K562 (cell line): Measurements from ENCODE around the gene MAGI2. TPM values are rescaled to one million over a fixed set of nuclear protein-coding genes. Genes with fewer than 3 reads are reported as not detected.

Experiments
- ATAC-seq: fragments of 200-7000 bp; cut with Tn5 transposase; 3 replicates; pipeline ENCODE4 v1.9.1; 2020; ENCODE audit warnings: moderate library complexity
- BruUV-seq: library from RNA; stranded (reverse); fragments of 400-500 nt; replicated peaks from 2 replicates; lab custom pipeline; 2021; lab: Mats Ljungman, UMichigan
- CTCF ChIA-PET: fragments of 300-600 bp; formaldehyde crosslinking; extraction: SDS; loops from one replicate; lab custom pipeline; 2021; ENCODE audit warnings: low intra/inter-chr PET ratio; lab: Yijun Ruan, JAX
- POLR2A ChIA-PET: fragments of 300-600, 350-650 bp; sonication (Branson Sonifier 250); formaldehyde crosslinking; extraction: SDS; loops from one replicate; lab custom pipeline; 2021; ENCODE audit warnings: antibody characterized with exemption, inconsistent platforms; lab: Yijun Ruan, JAX
- DNase-seq, 4 experiments: peaks; one replicate each; pipeline versions ENCODE4 v3.0.0 to v3.0.0-alpha.2; 2011 to 2018; ENCODE audit warnings: low spot score in 3 of 4, mixed read lengths in 3 of 4; ENCODE audit errors: extremely low read depth in 1 of 4
- FAIRE-seq: peaks from 2 replicates; lab custom pipeline; 2011; peaks lifted over from hg19 to GRCh38; lab: Jason Lieb, UNC
- H2AFZ ChIP-seq: 2 replicates; pipeline ENCODE4 v1.6.0; 2011; ENCODE audit warnings: low read depth, low read length, control low read depth, inconsistent platforms
- H3K27ac ChIP-seq: fragments of 200-600 bp; 3 replicates; pipeline ENCODE4 v1.8.0; 2011; ENCODE audit warnings: low read depth, mild to moderate bottlenecking, control low read depth, inconsistent platforms, low read length, moderate library complexity, mixed read lengths; ENCODE audit errors: extremely low read depth
- H3K27me3 ChIP-seq, 2 experiments: fragments of 300-600 bp in 1 of 2; 2 replicates in 1 of 2; 3 replicates in 1 of 2; pipeline versions ENCODE4 v1.6.0 to v1.8.0; 2011; ENCODE audit warnings: inconsistent platforms in 2 of 2, low read length in 2 of 2, mild to moderate bottlenecking in 1 of 2, mixed read lengths in 1 of 2, moderate library complexity in 1 of 2; ENCODE audit not compliant: control insufficient read depth in 2 of 2, insufficient read depth in 2 of 2
- H3K36me3 ChIP-seq: fragments of 300-600 bp; 3 replicates; pipeline ENCODE4 v1.8.0; 2011; ENCODE audit warnings: mild to moderate bottlenecking, low read length, inconsistent platforms; ENCODE audit not compliant: control insufficient read depth, insufficient read depth
- H3K4me1 ChIP-seq, 2 experiments: fragments of 200-600 bp in 1 of 2; replicated peaks in 1 of 2; 2 replicates in 1 of 2; 3 replicates in 1 of 2; pipeline versions ENCODE4 v1.5.1 to v1.8.0; 2011; ENCODE audit warnings: inconsistent platforms in 2 of 2, low read length in 2 of 2, mild to moderate bottlenecking in 1 of 2, mixed read lengths in 1 of 2, moderate library complexity in 1 of 2; ENCODE audit not compliant: control insufficient read depth in 2 of 2, insufficient read depth in 2 of 2
- H3K4me2 ChIP-seq: 2 replicates; pipeline ENCODE4 v1.6.1; 2011; ENCODE audit warnings: low read length, control low read depth, inconsistent platforms, mixed read lengths; ENCODE audit not compliant: insufficient read depth
- H3K4me3 ChIP-seq: fragments of 200-600 bp; sonication (generic), shearing (Covaris generic); 2 replicates; pipeline ENCODE4 v1.5.1; 2016; ENCODE audit warnings: control low read depth, inconsistent platforms
- H3K79me2 ChIP-seq: fragments of 200-600 bp; 3 replicates; pipeline ENCODE4 v1.8.0; 2011; ENCODE audit warnings: low read length, inconsistent platforms; ENCODE audit not compliant: control insufficient read depth, insufficient read depth
- H3K9ac ChIP-seq, 2 experiments: 2 replicates each; pipeline versions ENCODE4 v1.6.0 to v1.6.1; 2011; ENCODE audit warnings: low read depth in 2 of 2, low read length in 2 of 2, control low read depth in 1 of 2, inconsistent platforms in 1 of 2, mild to moderate bottlenecking in 1 of 2, mixed read lengths in 1 of 2; ENCODE audit not compliant: insufficient read depth in 1 of 2
- H3K9me1 ChIP-seq: one replicate; pipeline ENCODE4 v1.6.0; 2011; ENCODE audit warnings: inconsistent platforms, mild to moderate bottlenecking, low read length, moderate library complexity; ENCODE audit not compliant: control insufficient read depth, insufficient read depth
- H3K9me3 ChIP-seq: replicated peaks from 2 replicates; pipeline ENCODE4 v1.5.1; 2011; ENCODE audit warnings: low read depth, low read length, inconsistent platforms; ENCODE audit not compliant: control insufficient read depth, insufficient read depth
- H4K20me1 ChIP-seq: replicated peaks from 2 replicates; pipeline ENCODE4 v1.6.1; 2011; ENCODE audit warnings: low read length, inconsistent platforms, mixed read lengths; ENCODE audit not compliant: control insufficient read depth, insufficient read depth
- BCOR ChIP-seq: fragments of 450-650 bp; IDR thresholded peaks from 2 replicates; pipeline ENCODE4 v1.6.1; 2016
- C11orf30 ChIP-seq: fragments of 450-650 bp; IDR thresholded peaks from 2 replicates; pipeline ENCODE4 v1.6.1; 2016; ENCODE audit warnings: low read depth, mild to moderate bottlenecking
- CBX5 ChIP-seq: IDR thresholded peaks from 2 replicates; pipeline ENCODE4 v1.6.1; 2014; ENCODE audit warnings: low read depth, borderline replicate concordance
- CC2D1A ChIP-seq: fragments of 450-650 bp; IDR thresholded peaks from 2 replicates; pipeline ENCODE4 v1.6.1; 2017; ENCODE audit warnings: mild to moderate bottlenecking
- HDGF ChIP-seq: fragments of 450-650 bp; IDR thresholded peaks from 2 replicates; pipeline ENCODE4 v1.6.1; 2016
- L3MBTL2 ChIP-seq: fragments of 450-650 bp; IDR thresholded peaks from 2 replicates; pipeline ENCODE4 v1.6.1; 2016; ENCODE audit warnings: mild to moderate bottlenecking, moderate library complexity
- MAFF ChIP-seq: IDR thresholded peaks from 2 replicates; pipeline ENCODE4 v1.6.1; 2012; ENCODE audit warnings: low read length, improper control_type of control experiment
- MAFG ChIP-seq: fragments of 450-650 bp; conservative IDR thresholded peaks from 2 replicates; pipeline ENCODE4 v1.6.1; 2016; ENCODE audit warnings: missing genetic modification characterization, missing compliant biosample characterization
- MAFK ChIP-seq: IDR thresholded peaks from 2 replicates; pipeline ENCODE4 v1.6.1; 2011; ENCODE audit warnings: low read length, improper control_type of control experiment
- NR3C1 ChIP-seq: sonication (generic); formaldehyde crosslinking; IDR thresholded peaks from 2 replicates; pipeline ENCODE4 v1.8.1; 2022; ENCODE audit warnings: missing genetic modification reagents
- TFAM ChIP-seq: fragments of 250-450 bp; sonication (Bioruptor Pico); conservative IDR thresholded peaks from 2 replicates; pipeline ENCODE4 v1.5.0; 2021; ENCODE audit warnings: mild to moderate bottlenecking, moderate library complexity
- THAP12 ChIP-seq: fragments of 250-450 bp; sonication (Bioruptor Pico); IDR thresholded peaks from 2 replicates; pipeline ENCODE4 v1.9.0; 2021; ENCODE audit warnings: mild to moderate bottlenecking, inconsistent platforms
- ZBTB2 ChIP-seq: fragments of 450-650 bp; IDR thresholded peaks from 2 replicates; pipeline ENCODE4 v1.6.1; 2016; ENCODE audit warnings: antibody characterized with exemption
- ZHX1 ChIP-seq: fragments of 150-350 bp; conservative IDR thresholded peaks from 2 replicates; pipeline ENCODE4 v1.6.1; 2014; ENCODE audit warnings: low read length
- ZNF316 ChIP-seq: fragments of 450-650 bp; IDR thresholded peaks from 2 replicates; pipeline ENCODE4 v1.6.1; 2016
- WGBS: fragments of 100-300 bp; shearing (Covaris generic); methylation state at CpG from one replicate; pipeline ENCODE4 v1.1.6; 2016; ENCODE audit warnings: low coverage, mixed read lengths; ENCODE audit not compliant: insufficient coverage; ENCODE audit errors: missing lambda C conversion rate; 5-methylcytosine and 5-hydroxymethylcytosine counted together
- in situ Hi-C: fragments of 300-500 bp; cut with MboI; formaldehyde crosslinking; loops from 4 replicates; pipeline ENCODE4 v1.15.0; 2018; ENCODE audit warnings: inconsistent platforms, mixed read lengths
- intact Hi-C: fragments of 100-400 bp; cut with micrococcal nuclease; formaldehyde crosslinking; loops from 2 replicates; pipeline ENCODE4 v1.14.2; 2022
- polyA plus RNA-seq, 8 experiments: library from polyadenylated mRNA; depleted of rRNA in 4 of 8; stranded (reverse) in 5 of 8; unstranded in 3 of 8; fragments of >200 nt; fragmentation: Nextera tagmentation in 2 of 8; fragmentation: Illumina TruSeq in 1 of 8; extraction: Ambion mirVana in 2 of 8; extraction: Trizol in 1 of 8; gene quantifications; 2 replicates each; pipeline versions ENCODE4 v1.2.1 to v1.2.3, GENCODE V29; 2011 to 2014; ENCODE audit warnings: inconsistent platforms in 1 of 8, missing spikeins in 1 of 8
- total RNA-seq, 7 experiments: library from RNA; depleted of rRNA in 6 of 7; stranded (reverse); fragments of >200 nt in 6 of 7; fragmentation: Illumina TruSeq in 2 of 7; extraction: Trizol in 2 of 7; gene quantifications; 2 replicates each; pipeline versions ENCODE4 v1.2.1 to v1.2.3, GENCODE V29; 2011 to 2021; ENCODE audit warnings: low replicate concordance in 1 of 7

Gene MAGI2
- total and polyA plus RNA-seq, 9 of the 15 experiments (the other 6 are each of a cell fraction or from before 2014, with no cell fraction given) = 0.27 to 1.4 (median 0.70) TPM

GRCh38 chr7:78777829-78778228, 675.6 kb downstream of the MAGI2 start (continued):
- TF ChIP-seq THAP12 (CRISPR knock-in tag) (no peak), ZBTB2 (no peak), CC2D1A (no peak)

GRCh38 chr7:78770422-78771410, 682.8 kb downstream of the MAGI2 start:
- Histone ChIP-seq H3K79me2 (no peaks in the 10 kb centered on the region), H3K9me3 (no peaks in the 10 kb centered on the region; the same call in 1 of the 2 replicates), H3K4me3 (no peak overlapping the region), H3K9ac (no peak overlapping the region), H3K27ac (no peak overlapping the region), H4K20me1 (no peaks in the 10 kb centered on the region), H3K9me1 (no peaks in the 10 kb centered on the region), H3K27me3 (no peaks in the 10 kb centered on the region), H2AFZ (no peak overlapping the region), H3K4me2 (no peak overlapping the region), H3K36me3 (no peaks in the 10 kb centered on the region), H3K4me1 (no peaks in the 10 kb centered on the region)
- in situ Hi-C loops = no loop called here
- no TSS peak for BruUV-seq
- CTCF ChIA-PET = no interaction called here
- FAIRE-seq = no peak
- peak; percentile 84 for TF ChIP-seq MAFG
- no peak for TF ChIP-seq HDGF
- peak; percentile 74 for TF ChIP-seq C11orf30
- no peak for TF ChIP-seq CBX5
- no peak for TF ChIP-seq L3MBTL2
- TF ChIP-seq MAFF = peak; percentile 96
- no peak for TF ChIP-seq NR3C1 (CRISPR knock-in tag)
- TF ChIP-seq TFAM (CRISPR knock-in tag) = no peak
- TF ChIP-seq ZHX1 = no peak
- TF ChIP-seq ZNF316 = peak; percentile 87
- TF ChIP-seq BCOR = no peak
- TF ChIP-seq MAFK = peak; percentile 98
- DNase-seq = no peak
- WGBS = under 1% methylated on average over 16 of the region's 16 CpGs
- POLR2A ChIA-PET = interaction anchor here (0.6 kb wide), 1 partner anchor 30 kb away, joined by 3 read pairs; no protein-coding TSS in a partner anchor
- no peak for ATAC-seq
- intact Hi-C loops = no loop called here
